ENCODE measurements around the gene HS3ST2. TPM values are rescaled to one million over a fixed set of nuclear protein-coding genes. Genes with fewer than 3 reads are reported as not detected.
A peak's percentile ranks its signal among the peaks of the same experiment; 100 is the strongest.
"Not testable (repeated sequence)": the region's sequence is repeated elsewhere in the genome, so short reads cannot be mapped to it uniquely, and the experiment has no call there.

HS3ST2 gene
- total RNA-seq, 1 experiment from 2014 or later: not detected

- DNase-seq (ENCODE audit: low spot score): no peak
Measured at GRCh38 chr16:22932032-22932771, 118.2 kb downstream of the HS3ST2 start.

GRCh38 chr16:22933173-22933572 lies 119.2 kb downstream of the HS3ST2 start:
- no peak for DNase-seq (ENCODE audit: low spot score)

- DNase-seq (ENCODE audit: low spot score): no peak
Measured at GRCh38 chr16:22934786-22935185, 120.8 kb downstream of the HS3ST2 start.

GRCh38 chr16:22937169-22937568 lies 123.2 kb downstream of the HS3ST2 start:
- DNase-seq (ENCODE audit: low spot score): no peak

- no peak for DNase-seq (ENCODE audit: low spot score)
Measured at GRCh38 chr16:22938647-22939046, 124.7 kb downstream of the HS3ST2 start.

GRCh38 chr16:22939744-22940363 lies 125.9 kb downstream of the HS3ST2 start:
- not testable (repeated sequence) for DNase-seq (ENCODE audit: low spot score)

- no peak for DNase-seq (ENCODE audit: low spot score)
Measured at GRCh38 chr16:22941970-22942501, 128.1 kb downstream of the HS3ST2 start.

GRCh38 chr16:22942811-22943210 lies 128.8 kb downstream of the HS3ST2 start:
- peak; percentile 10 for DNase-seq (ENCODE audit: low spot score)

GRCh38 chr16:22945361-22945760 lies 131.4 kb downstream of the HS3ST2 start:
- no peak for DNase-seq (ENCODE audit: low spot score)

- DNase-seq (ENCODE audit: low spot score): no peak
Measured at GRCh38 chr16:22946433-22946832, 132.5 kb downstream of the HS3ST2 start.

GRCh38 chr16:22948058-22948602 lies 134.2 kb downstream of the HS3ST2 start:
- DNase-seq (ENCODE audit: low spot score): no peak

- peak; percentile 74 for DNase-seq (ENCODE audit: low spot score)
Measured at GRCh38 chr16:22948603-22949368, 134.8 kb downstream of the HS3ST2 start.

GRCh38 chr16:22955461-22956070 lies 141.6 kb downstream of the HS3ST2 start:
- DNase-seq (ENCODE audit: low spot score): no peak

- no peak for DNase-seq (ENCODE audit: low spot score)
Measured at GRCh38 chr16:22961206-22961605, 147.2 kb downstream of the HS3ST2 start.

- DNase-seq (ENCODE audit: low spot score): no peak
Measured at GRCh38 chr16:22962905-22963304, 148.9 kb downstream of the HS3ST2 start.

Data from A172 (cell line).